IPS DF 6.9 (cell line): ENCODE results near the gene DIP2C.

Experiments used
- DNase-seq: peaks from one replicate; pipeline ENCODE4 v3.0.0-alpha.2; 2013; ENCODE audit warnings: low read depth, low spot score
- H3K27ac ChIP-seq: one replicate; pipeline ENCODE4 v1.5.1; 2013; ENCODE audit warnings: low read length, control low read depth
- H3K27me3 ChIP-seq: 2 replicates; pipeline ENCODE4 v1.6.1; 2013; ENCODE audit warnings: mild to moderate bottlenecking, low read length; ENCODE audit not compliant: control insufficient read depth, insufficient read depth
- H3K36me3 ChIP-seq: 2 replicates; pipeline ENCODE4 v1.6.1; 2013; ENCODE audit warnings: low read length; ENCODE audit not compliant: control insufficient read depth, insufficient read depth
- H3K4me1 ChIP-seq: 2 replicates; pipeline ENCODE4 v1.6.1; 2013; ENCODE audit warnings: low read length; ENCODE audit not compliant: control insufficient read depth, insufficient read depth
- H3K4me3 ChIP-seq: 2 replicates; pipeline ENCODE4 v1.5.1; 2013; ENCODE audit warnings: mild to moderate bottlenecking, low read length
- H3K9me3 ChIP-seq: 2 replicates; pipeline ENCODE4 v1.6.1; 2013; ENCODE audit warnings: low read length, inconsistent platforms; ENCODE audit not compliant: control insufficient read depth, insufficient read depth
- WGBS: extraction: QIAGEN DNeasy Blood & Tissue Kit; methylation state at CpG from one replicate; pipeline ENCODE4 v1.1.7; 2013; ENCODE audit warnings: mixed read lengths, missing lambda C conversion rate; ENCODE audit not compliant: insufficient read length, insufficient coverage; 5-methylcytosine and 5-hydroxymethylcytosine counted together

Gene DIP2C

DNA sequence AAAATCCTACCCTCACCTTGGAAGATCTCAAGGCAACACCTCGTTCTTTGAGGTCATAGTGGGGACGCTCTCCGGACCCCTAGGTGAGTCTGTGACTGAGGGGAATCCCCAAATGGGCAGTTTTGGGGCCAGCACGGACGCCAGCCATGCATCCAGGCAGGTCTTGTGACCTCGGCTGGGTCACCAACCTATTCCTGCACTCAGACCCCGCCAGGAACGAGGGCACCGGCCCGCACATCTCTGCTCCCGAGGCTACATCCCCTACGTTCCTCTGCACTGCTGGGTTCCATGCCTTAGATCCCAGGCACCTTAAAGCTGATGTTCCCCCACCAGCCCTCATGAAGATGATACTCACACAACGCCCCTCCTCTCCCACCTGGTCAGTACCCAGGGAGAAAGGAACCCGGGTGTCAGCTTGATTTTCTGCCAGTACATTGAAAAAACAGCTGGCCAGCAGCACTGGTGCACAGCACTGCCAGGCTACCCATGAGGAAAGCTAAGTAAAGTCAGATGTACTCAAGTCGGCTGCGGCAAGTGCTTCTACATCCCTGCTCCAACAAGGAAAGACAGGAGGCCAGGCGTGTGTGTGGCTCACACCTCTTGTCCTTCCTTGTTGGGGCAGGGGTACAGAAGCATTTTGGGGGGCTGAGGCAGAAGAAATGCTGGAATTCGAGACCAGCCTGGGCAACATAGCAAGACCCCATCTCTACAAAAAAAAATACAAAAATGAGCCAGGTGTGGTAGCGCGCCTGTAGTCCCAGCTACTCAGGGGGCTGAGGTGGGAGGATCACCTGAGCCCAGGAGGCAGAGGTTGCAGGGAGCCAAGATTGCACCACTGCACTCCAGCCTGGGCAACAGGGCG is 48.1 kb downstream of the DIP2C start:
- Histone ChIP-seq H3K4me3 (no peak overlapping the region), H3K27me3 (no peaks in the 10 kb centered on the region), H3K4me1 (peaks cover 2% of the 10 kb centered on the region; the same call in 1 of the 2 replicates), H3K9me3 (no peaks in the 10 kb centered on the region), H3K36me3 (no peaks in the 10 kb centered on the region), H3K27ac (no peak overlapping the region)
- no CpG with 5 or more reads among the region's 21 CpGs for WGBS
- no peak for DNase-seq

DNA sequence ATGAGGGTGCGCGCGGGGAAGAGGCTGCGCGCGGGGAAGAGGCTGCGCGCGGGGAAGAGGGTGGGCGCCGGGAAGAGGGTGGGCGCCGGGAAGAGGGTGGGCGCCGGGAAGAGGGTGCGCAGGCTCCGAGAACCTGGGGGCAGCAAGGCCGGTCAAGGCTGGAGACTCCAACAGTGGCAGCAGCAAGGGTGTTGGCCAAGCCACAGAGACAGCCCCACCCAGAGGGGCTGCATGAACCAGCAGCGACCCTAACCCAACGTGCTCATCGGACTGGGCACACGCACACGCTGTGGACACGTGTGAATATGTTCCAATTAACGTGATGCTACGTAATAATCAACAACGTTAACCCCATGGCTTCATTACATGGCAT is 48.8 kb downstream of the DIP2C start:
- Histone ChIP-seq H3K27ac (no peak overlapping the region), H3K27me3 (no peaks in the 10 kb centered on the region), H3K9me3 (no peaks in the 10 kb centered on the region), H3K4me1 (peaks cover 2% of the 10 kb centered on the region; the same call in 1 of the 2 replicates), H3K36me3 (no peaks in the 10 kb centered on the region), H3K4me3 (no peak overlapping the region)
- no CpG with 5 or more reads among the region's 27 CpGs for WGBS
- no peak for DNase-seq

DNA sequence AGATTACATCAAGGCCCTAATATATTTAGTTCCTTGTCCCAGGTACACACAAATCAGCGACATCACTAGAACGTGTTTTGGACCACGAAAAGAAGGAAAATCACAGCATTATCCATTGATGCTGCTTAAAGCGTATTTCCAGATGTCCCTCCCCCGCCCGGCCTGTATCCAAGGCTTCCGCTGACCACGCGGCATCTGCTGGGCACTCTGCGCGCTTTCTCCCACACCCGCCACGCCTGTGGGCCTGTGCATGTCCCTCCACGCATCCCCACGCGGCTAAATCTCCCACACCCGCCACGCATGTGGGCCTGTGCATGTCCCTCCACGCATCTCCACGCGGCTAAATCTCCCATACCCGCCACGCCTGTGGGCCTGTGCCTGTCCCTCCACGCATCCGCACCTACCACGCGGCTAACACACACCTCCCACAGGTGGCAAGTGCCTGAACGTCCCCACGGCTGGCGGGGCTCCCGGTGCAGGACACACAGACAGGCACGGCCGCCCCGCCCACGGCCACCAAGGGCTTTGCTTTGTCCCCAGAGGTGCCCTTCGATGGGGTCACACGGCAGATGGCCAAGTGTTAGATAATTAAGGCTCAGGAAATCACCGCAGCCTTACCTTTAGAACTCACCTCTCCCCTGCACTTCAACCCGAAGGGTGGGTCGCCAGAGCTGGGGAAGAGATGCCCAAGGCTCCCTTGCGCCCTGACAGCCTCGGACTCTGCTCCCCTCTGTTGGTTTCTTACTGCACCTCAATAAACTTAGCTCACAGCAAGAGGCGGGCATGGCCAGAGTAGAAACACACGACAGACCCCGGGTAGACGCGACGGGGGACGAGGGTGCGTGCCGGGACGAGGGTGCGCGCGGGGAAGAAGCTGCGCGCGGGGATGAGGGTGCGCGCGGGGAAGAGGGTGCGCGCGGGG is 49.5 kb downstream of the DIP2C start:
- DNase-seq, result no peak
- Histone ChIP-seq H3K27me3 (no peaks in the 10 kb centered on the region), H3K4me3 (no peak overlapping the region), H3K4me1 (peaks cover 2% of the 10 kb centered on the region; the same call in 1 of the 2 replicates), H3K27ac (no peak overlapping the region), H3K36me3 (no peaks in the 10 kb centered on the region), H3K9me3 (no peaks in the 10 kb centered on the region)
- no CpG with 5 or more reads among the region's 64 CpGs for WGBS

DNA sequence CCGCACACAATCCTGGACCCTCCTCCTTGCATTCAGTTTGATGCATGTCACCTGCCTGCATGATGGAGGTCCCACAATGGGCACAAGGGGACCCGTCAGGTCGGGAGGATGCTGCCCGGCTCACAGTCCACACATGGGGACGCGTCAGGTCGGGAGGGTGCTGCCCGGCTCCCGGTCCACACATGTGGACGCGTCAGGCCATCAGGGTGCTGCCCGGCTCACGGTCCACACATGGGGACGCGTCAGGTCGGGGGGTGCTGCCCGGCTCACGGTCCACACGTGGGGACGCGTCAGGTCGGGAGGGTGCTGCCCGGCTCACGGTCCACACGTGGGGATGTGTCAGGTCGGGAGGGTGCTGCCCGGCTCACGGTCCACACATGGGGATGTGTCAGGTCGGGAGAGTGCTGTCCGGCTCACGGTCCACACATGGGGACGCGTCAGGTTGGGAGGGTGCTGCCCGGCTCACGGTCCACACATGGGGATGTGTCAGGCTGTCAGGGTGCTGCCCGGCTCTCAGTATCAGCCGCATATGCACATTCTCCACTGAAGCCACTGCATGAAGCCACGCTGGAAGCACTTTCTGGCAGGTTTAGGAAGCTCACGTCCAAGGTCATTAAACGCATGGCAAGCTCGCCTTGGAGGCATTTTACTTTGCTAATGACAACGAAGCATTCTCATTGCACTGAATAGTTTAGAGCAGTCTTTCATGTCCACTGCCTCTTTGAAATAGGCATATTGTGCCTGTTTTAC is 50.3 kb downstream of the DIP2C start:
- Histone ChIP-seq H3K4me1 (peaks cover 2% of the 10 kb centered on the region; the same call in 1 of the 2 replicates), H3K27ac (no peak overlapping the region), H3K9me3 (no peaks in the 10 kb centered on the region), H3K4me3 (no peak overlapping the region), H3K36me3 (no peaks in the 10 kb centered on the region), H3K27me3 (no peaks in the 10 kb centered on the region)
- WGBS, result no CpG with 5 or more reads among the region's 42 CpGs
- DNase-seq, result no peak

GRCh38 chr10:637771-638195 is 51.7 kb downstream of the DIP2C start:
- DNase-seq, result no peak
- peaks cover 2% of the 10 kb centered on the region; the same call in 1 of the 2 replicates for H3K4me1 ChIP-seq
- WGBS, result no CpG with 5 or more reads among the region's 9 CpGs
- no peaks in the 10 kb centered on the region for H3K36me3 ChIP-seq
- no peak overlapping the region for H3K4me3 ChIP-seq
- no peak overlapping the region for H3K27ac ChIP-seq
- H3K9me3 ChIP-seq, result no peaks in the 10 kb centered on the region
- no peaks in the 10 kb centered on the region for H3K27me3 ChIP-seq

DNA sequence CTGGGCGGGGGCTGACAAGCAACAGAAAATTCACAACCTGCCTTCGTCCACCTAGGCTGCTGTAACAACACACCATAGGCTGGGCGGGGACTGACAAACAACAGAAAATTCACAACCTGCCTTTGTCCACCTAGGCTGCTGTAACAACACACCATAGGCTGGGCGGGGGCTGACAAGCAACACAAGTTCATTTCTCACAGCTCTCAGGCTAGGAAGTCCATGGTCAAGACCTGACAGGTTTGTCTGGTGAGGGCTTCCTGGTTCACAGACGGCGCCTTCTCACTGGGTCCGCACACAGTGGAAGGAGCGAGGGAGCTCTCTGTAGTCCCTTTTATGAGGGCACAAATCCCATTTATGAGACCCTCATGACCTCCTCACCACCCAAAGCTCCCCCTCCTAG is 52.2 kb downstream of the DIP2C start:
- H3K36me3 ChIP-seq, result no peaks in the 10 kb centered on the region
- no CpG with 5 or more reads among the region's 8 CpGs for WGBS
- H3K9me3 ChIP-seq, result no peaks in the 10 kb centered on the region
- H3K27me3 ChIP-seq, result no peaks in the 10 kb centered on the region
- no peaks in the 10 kb centered on the region; the same call in 1 of the 2 replicates for H3K4me1 ChIP-seq
- no peak for DNase-seq
- no peak overlapping the region for H3K27ac ChIP-seq
- no peak overlapping the region for H3K4me3 ChIP-seq

- H3K27me3 ChIP-seq, result no peaks in the 10 kb centered on the region
- H3K4me3 ChIP-seq, result no peak overlapping the region
- no peak for DNase-seq
- H3K9me3 ChIP-seq, result no peaks in the 10 kb centered on the region
- H3K4me1 ChIP-seq, result no peaks in the 10 kb centered on the region; the same call in 1 of the 2 replicates
- H3K27ac ChIP-seq, result no peak overlapping the region
- H3K36me3 ChIP-seq, result no peaks in the 10 kb centered on the region
- WGBS, result no CpG with 5 or more reads among the region's 19 CpGs
These were observed 52.7 kb downstream of the DIP2C start for GRCh38 chr10:636769-637168.

DNA sequence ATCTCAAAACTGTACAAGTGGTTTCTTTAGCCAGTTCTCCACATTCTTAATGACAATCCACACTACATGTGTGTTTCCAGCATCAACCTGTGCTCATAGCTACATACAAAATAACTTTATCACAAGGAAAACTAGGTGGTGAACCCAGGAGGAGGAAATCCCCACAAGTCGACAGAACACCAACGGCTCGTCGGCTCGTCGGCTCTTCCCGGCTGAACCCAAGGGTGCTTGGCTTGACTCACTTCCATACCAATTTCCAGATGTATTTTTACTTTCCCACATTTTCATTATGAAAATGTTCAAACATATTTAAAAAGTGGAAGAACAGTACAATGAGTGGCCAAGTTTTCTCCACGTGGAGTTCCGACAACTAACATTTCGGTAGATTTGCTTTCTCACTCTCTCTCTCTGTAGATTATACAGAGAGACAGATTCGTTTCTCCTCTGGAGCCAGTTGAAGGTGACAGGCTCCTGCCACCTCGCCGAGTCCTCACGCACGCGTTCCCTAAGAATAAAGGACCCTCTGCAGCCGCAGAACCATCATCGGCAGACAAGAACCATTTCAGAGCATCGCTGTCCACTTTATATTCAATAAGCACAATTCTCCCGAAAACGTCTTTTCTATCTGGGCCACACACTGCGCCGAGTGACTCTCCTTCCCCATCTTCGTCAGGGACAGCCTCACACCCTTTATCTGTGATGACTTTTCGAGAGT is 53.3 kb downstream of the DIP2C start:
- no peak overlapping the region for H3K4me3 ChIP-seq
- H3K9me3 ChIP-seq, result no peaks in the 10 kb centered on the region
- no CpG with 5 or more reads among the region's 25 CpGs for WGBS
- H3K27ac ChIP-seq, result no peak overlapping the region
- DNase-seq, result no peak
- no peaks in the 10 kb centered on the region for H3K36me3 ChIP-seq
- no peaks in the 10 kb centered on the region; the same call in 1 of the 2 replicates for H3K4me1 ChIP-seq
- H3K27me3 ChIP-seq, result no peaks in the 10 kb centered on the region

DNA sequence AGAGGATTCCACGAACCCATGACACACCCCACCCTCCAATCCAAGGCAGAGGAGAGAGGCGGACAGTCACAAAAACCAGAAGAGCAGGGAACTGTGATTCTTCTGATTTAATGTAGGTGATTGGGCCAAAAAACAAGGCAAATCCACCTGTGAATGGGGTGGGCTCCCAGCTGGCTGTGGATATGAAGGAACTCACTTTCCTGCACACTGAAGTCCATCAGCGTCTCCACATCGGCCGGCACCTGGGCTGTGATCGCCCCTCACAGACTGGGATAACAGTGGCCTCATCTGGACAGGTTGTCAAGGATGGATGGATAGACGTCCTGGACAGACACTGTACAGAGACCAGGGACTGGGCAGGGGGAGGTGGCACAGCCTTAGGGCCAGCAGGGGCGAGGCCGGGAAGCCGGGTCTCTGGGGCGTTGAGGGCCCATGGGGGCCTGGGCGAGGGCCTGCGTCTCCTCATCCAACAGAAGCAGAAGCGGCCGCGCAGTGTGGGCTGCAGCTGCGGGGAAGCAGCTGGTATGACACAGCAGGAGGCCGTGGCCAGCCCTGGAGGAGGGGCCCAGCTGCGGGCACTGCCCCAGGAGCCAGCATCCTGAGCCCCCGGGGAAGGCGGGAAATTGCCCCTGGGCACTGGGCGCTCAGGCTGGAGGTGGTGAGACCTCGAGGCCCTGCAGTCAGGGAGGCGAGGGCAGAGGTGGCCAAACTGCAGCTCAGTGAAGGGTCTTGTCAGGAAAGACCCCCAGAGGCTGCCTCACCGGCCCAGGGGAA is 54.2 kb downstream of the DIP2C start:
- DNase-seq, result no peak
- no peaks in the 10 kb centered on the region for H3K27me3 ChIP-seq
- H3K9me3 ChIP-seq, result no peaks in the 10 kb centered on the region
- H3K36me3 ChIP-seq, result no peaks in the 10 kb centered on the region
- H3K27ac ChIP-seq, result no peak overlapping the region
- H3K4me3 ChIP-seq, result no peak overlapping the region; the same call in 1 of the 2 replicates
- no CpG with 5 or more reads among the region's 25 CpGs for WGBS
- H3K4me1 ChIP-seq, result no peaks in the 10 kb centered on the region; the same call in 1 of the 2 replicates
